Prostate gland (tissue), 2 donors: ENCODE results near the gene GADD45B.

ENCODE experiments used
- CTCF ChIP-seq, 4 experiments: fragments of 200-600 bp in 2 of 4; fragments of 450-650 bp in 2 of 4; sonication (generic) in 2 of 4; IDR thresholded peaks; 1 replicate in 3 of 4; 2 replicates in 1 of 4; pipeline ENCODE4 v1.5.1; 2016 to 2019; ENCODE audit warnings: antibody characterized with exemption in 4 of 4, mild to moderate bottlenecking in 2 of 4, moderate library complexity in 2 of 4
- POLR2A ChIP-seq: fragments of 450-650 bp; IDR thresholded peaks from one replicate; pipeline ENCODE4 v1.6.1; 2016; ENCODE audit warnings: antibody characterized with exemption, mild to moderate bottlenecking
- POLR2AphosphoS5 ChIP-seq: sonication (generic); formaldehyde crosslinking; IDR thresholded peaks from one replicate; pipeline ENCODE4 v1.6.1; 2017; ENCODE audit warnings: antibody characterized with exemption

GRCh38 chr19:2494084-2494446 lies 18.1 kb downstream of the GADD45B start:
- TF ChIP-seq CTCF (IDR thresholded peaks at IDR 0.05) (no peak), POLR2A (no peak), POLR2AphosphoS5 (no peak)
